Measurements from ENCODE around the gene LYPD5.
"Not testable (repeated sequence)": the region's sequence is repeated elsewhere in the genome, so short reads cannot be mapped to it uniquely, and the experiment has no call there.

LYPD5 gene

DNA sequence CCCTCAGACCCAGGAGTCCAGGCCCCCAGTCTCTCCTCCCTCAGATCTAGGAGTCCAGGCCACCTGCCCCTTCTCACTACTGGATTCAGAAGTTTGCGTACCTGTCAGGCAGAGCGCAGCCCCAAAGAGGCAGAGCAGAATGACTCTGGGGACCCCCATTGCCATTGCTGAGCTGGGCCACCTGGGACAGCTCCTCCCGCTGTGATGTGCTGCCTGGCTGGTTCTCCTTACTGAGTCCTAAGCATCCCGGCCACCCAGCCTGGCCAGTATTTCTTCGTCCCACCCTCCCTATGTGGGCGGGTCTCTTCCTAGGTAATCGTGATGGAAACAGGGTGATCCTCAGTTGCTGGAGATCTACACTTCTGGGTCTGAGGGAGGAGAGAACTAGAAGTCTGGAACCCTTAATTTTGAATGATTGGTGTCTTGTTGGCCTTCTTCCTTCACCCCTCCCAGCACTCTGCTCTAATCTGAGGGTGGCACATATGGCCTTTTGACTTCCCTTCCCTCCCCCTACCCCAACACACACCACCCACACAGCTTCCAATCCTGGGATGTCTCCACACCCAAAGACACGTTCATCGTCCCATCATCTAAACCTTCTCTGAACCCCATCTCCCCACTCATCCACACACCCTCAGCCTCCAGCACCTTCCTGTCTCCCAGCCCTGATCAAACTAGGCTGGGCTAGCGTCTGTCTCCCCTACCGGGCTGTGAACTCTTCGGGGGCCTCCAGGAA, at the start of gene LYPD5:
LYPD5 (minus strand) TSS at position 232 of the 736 bp plus-strand sequence; CDS start at position 165, 67 bp downstream.
- DNase-seq: no peak

DNA sequence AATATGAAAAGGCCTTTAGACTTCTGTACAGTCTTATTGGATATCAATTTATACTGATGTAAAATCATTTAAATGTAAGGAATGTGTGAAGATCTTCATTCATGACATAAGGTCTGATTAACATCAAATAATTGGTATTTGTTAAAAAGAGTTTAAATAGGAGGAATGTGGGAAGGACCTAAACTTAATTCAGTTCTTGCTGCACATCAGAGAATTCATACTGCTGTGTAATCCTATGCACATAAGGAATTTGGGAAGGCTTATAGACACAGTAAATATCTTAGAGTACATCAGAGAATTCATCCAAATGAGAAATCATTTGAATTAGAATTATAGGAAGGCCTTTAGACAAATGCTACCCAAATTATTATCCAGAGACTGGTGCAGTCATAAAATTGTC, 46.6 kb upstream of the LYPD5 start:
- DNase-seq: no peak

DNA sequence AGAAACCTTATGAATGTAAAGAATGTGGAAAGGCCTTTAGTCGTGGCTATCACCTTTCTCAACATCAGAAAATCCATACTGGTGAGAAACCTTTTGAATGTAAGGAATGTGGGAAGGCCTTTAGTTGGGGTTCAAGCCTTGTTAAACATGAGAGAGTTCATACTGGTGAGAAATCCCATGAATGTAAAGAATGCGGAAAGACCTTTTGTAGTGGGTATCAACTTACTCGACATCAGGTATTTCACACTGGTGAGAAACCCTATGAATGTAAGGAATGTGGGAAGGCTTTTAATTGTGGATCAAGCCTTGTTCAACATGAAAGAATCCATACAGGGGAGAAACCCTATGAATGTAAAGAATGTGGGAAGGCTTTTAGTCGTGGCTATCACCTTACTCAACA, 45.6 kb upstream of the LYPD5 start:
- no peak for DNase-seq

GRCh38 chr19:43847246-43847645, 45.0 kb upstream of the LYPD5 start:
- no peak for DNase-seq

GRCh38 chr19:43842007-43842406, 39.8 kb upstream of the LYPD5 start:
- DNase-seq: no peak

DNA sequence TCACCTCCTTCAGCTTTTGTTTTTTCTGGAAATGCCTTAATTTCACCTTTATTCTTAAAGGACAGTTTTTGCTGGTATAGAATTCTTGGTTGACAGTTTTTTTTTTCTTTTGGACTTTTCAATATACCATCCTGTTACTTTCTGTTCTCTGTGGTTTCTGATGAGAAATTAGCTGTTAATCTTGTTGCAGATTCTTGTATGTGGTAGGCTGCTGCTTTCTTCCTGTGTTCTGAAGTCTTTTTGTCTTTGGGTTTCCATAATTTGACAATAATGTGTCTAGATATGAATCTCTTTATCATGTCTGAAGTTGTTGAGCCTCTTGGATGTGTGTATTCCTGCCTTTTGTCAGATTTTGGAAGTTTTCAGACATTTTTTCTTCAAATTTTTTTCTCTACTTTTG, 36.9 kb upstream of the LYPD5 start:
- DNase-seq: no peak

GRCh38 chr19:43826787-43827754, 24.8 kb upstream of the LYPD5 start, which contains the start of gene ZNF283:
Gene ZNF283 (plus strand): TSS chr19:43827321. CDS start chr19:43833505, 6,184 bp downstream.
- DNase-seq: peak; percentile 85

GRCh38 chr19:43824572-43824971, 22.3 kb upstream of the LYPD5 start:
- DNase-seq: not testable (repeated sequence)

GRCh38 chr19:43823856-43824255, 21.6 kb upstream of the LYPD5 start:
- not testable (repeated sequence) for DNase-seq

GRCh38 chr19:43820884-43821215, 18.6 kb upstream of the LYPD5 start:
- no peak for DNase-seq

DNA sequence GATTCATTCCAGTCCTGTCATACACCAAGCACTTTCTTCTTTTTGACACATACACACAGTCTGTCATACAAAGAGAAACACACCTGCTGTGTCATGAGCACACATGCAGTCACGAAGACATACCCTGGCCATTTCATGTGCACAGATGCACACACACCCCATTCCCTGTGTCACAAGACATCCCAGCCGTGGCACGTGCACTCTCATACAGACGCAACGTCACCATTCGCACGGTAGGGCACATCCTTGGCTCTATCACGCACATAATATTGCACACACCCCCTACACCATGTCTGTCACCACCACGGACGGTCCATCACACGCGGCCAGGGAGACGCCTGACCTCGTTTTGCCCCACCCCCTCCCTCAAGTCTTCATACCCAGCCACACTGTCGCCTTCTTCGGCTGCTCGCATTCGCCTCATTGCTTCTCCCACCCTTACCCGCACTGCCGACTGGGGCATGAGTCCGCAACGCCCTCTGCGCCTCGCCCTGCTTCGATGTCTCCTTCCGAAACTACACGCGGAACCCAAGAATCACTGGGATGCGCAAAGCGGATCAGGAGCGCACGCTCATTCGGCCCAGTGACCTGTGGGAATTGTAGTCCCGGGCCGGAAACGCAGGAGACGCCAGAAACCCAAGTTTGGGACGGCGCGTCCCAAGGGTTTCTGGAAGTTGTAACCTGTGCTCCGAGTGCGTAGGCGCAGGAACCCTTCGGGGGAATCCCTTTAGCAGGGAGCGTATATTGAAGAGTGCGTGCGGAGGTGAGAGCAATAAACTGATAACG, 18.0 kb upstream of the LYPD5 start:
- DNase-seq: peak; percentile 6

GRCh38 chr19:43818500-43818899, 16.3 kb upstream of the LYPD5 start:
- no peak for DNase-seq

GRCh38 chr19:43817454-43817853, 15.2 kb upstream of the LYPD5 start:
- not testable (repeated sequence) for DNase-seq

DNA sequence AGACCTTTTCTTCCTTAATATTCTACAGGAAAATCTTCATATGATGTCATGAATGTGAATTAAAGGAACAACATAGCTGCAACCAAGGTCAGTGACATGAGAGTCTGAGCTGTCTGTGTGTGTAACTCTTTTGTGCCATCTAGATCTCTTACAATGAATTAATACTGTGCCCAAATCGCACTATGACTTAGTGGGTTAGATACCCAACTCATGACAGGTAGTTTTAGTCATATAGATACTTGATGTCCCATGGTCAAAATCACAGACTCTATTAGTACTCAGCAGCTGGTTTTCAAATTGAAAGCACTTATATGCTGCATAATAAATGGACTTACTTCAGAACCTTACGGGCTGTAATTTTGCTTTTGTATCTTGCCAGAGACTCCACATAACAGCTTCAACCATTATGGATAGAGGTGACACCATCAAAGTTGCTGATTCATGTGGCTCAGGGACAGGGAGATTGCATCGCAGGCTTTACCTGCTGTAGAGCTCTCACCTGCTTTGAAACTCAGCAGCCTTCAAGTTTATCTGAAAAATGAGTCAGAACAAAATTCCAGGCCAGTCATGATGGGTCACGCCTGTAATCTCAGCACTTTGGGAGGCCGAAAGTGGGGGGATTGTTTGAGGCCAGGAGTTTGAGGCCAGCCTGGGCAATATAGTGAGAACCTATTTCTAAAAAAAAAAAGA, 12.6 kb upstream of the LYPD5 start:
- no peak for DNase-seq

DNA sequence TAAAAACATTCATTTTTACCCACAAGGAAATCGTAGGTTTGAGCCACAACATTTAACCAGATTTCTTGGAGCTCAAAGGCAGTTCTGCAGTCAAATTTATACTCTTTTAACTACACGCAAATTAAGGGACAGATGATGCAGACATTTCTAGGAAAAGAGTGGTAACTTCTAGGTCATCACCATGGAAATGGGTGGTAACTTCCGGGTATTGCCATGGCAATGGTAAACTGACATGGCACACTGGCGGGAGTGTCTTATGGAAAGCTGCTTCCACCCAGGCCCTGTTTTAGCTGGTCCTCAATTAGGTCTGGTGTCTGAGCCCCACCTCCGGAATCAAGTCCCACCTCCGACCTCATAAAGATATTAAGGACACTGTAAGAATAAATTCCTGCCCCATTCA, 10.4 kb upstream of the LYPD5 start:
- peak; percentile 42 for DNase-seq

DNA sequence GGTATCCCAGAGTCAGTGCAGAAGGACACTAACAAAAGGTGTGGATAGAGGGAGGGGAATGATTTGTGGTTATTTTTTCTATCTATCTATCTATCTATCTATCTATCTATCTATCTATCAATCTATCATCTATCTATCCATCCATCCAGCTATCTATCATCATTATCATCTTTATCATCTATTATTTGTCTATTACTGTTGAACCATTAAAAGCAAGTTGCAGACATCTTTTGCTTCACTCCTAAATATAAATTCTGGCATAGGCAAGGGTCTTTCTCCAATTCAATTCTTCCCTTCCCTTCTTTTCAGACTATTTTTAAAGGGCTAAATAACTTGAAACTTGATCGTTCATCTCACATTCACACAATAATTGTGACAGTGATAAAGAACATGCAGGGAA, 10.0 kb upstream of the LYPD5 start:
- DNase-seq: no peak

DNA sequence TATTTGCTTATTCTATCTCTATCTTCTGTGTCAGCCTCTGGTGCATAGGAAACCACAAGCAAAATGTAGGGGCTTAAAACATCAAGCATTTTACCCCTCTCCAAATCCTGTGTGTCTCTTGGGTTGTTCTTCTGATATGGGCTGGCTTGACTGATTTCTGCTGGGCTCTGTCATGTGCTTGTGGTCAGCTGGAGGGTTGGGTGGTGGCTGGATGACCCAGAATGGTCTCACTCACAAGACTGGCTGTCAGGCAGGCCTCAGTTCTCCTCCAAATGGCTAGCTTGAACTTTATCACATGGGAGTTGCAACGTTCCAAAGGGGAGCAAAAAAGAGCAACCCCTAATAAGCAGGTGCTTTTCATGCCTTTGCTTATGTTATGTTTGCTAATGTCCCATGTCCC, 9.6 kb upstream of the LYPD5 start:
- no peak for DNase-seq

- DNase-seq: peak; percentile 68
Measured at GRCh38 chr19:43809762-43810696, 7.8 kb upstream of the LYPD5 start.

DNA sequence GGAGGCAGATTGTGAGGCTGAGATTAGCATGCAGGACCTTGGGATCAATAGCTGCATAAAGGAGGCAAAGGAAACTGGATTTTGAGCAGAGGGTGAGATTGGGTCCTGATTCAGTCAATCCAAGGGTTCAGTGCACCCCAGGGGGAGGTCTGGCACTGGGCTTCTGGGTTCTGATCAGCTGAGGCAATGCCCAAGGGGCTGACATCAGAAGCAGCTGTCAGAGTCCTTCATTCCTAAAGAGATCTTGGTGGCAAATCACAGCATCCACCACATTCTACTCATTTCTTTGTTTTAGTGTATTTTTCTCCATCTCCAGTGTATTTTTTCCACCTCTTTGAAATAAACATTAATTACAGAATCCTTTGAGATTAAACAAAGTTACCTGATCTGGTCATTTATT, 5.4 kb upstream of the LYPD5 start:
- no peak for DNase-seq

DNA sequence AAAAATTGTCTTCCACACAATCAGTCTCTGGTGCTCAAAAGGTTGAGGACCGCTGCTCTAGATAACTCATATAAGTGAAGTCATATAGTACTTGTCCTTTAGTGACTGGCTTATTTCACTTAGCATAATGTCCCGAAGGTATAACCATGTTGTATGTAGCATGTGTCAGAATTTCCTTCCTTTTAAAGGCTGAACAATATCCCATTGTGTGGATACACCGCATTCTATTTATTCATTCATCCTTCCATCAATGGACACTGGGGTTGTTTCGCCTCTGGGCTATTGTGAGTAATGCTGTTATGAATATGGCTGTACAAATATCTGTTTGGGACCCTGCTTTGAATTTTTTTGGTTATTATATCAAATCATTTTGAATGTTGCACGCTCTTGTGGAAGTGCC, 4.6 kb upstream of the LYPD5 start:
- no peak for DNase-seq

- not testable (repeated sequence) for DNase-seq
Measured at GRCh38 chr19:43806401-43806800, 4.2 kb upstream of the LYPD5 start.
